GM21515 (cell line): ENCODE measurements around the gene INHBA.

Experiments used
- ATAC-seq: cut with Tn5 transposase; IDR thresholded peaks from one replicate; pipeline ENCODE4 v1.9.1; 2021; ENCODE audit not compliant: unreplicated experiment

INHBA gene

DNA sequence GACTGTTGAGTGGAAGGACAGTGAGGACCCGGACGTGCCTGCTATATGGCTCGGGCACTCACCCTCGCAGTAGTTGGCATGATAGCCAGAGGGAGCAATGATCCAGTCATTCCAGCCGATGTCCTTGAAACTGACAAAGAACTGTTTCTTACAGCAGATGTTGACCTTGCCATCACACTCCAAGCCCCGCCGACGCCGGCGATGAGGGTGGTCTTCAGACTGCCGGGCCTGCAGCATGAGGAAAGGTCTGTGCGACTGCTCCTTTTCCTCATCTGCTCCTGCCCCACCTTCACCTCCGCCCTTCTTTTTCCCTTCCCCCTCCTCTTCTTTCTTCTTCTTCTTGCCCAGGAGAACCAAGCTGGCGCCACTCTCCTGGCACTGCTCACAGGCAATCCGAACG, 13.1 kb downstream of the INHBA start:
- ATAC-seq: no peak

DNA sequence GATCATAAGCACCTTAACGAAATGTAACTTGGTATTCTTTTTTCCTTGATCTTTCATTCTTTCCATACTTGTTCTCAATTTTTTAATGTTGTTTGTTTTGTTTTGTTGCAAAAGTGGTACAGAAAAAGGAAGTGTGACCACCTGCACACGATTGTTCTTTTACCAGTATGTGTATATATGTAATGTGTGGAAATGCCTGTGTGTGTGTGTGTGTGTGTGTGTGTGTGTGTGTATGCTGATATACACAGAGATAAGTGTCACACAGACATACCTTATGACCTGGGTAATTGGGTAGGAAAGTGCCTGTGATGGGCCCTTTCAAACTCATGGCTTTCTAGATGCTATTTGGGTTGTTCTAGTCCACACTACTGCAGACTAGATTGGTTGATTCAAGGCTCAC, 14.0 kb downstream of the INHBA start:
- no peak for ATAC-seq

DNA sequence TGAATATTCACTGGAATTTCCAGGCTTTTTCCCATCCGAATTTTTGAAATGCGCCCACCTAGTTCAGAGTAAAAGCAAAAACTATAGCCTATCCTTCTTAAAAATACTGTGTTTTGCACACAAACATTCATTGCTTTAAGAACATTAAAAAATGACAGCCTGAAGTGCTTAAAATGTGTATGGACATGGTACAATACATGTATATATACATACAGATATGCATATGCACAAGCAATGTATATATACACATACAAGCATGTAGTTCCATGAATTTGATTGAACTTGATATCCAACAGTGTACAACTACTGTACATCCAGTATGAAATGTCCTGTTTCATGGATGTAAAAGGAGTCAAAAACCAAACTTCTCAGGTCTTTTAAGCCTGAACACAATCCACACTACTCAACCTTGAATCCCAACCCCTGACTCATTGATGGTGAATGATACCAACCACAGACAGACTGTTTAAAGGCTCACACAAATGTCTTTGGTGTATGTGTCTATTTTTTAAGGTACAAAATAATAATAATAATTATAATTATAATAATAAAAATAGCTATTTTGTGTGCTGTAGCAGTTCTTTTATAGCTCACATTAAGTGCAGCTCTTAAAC, 14.8 kb downstream of the INHBA start:
- ATAC-seq: no peak

DNA sequence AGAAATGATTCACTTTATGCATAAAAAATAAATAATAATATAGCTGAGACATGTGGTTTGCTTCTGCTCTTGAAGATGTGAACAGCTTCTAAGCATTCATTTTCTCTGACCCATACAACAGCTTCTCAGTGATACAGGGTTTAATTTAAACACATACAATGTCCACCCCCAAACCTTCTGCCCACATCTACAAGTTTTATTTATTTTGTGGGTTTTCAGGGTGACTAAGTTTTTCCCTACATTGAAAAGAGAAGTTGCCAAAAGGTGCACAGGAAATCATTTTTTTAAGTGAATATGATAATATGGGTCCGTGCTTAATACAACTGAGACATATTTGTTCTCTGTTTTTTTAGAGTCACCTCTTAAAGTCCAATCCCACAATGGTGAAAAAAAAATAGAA, 17.2 kb downstream of the INHBA start:
- ATAC-seq: no peak

DNA sequence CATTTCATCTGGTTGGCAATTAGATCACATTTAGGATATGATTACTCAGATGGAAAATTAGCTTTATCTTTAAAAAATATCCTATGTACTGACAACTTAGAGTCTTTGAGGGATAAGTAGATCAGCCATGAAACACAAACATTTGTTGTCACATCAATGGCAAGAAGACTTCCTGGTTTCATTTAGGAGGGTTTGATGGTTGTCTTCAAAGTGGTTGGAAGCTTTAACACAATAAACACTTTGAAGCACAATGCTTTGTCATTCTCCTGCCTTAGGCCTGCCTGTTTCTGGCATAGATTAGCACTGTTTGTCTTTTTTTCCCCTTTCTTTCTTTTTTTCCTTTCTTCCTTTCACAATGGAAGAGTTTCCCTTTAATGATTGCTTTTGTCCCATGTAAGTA, 20.5 kb downstream of the INHBA start:
- no peak for ATAC-seq

DNA sequence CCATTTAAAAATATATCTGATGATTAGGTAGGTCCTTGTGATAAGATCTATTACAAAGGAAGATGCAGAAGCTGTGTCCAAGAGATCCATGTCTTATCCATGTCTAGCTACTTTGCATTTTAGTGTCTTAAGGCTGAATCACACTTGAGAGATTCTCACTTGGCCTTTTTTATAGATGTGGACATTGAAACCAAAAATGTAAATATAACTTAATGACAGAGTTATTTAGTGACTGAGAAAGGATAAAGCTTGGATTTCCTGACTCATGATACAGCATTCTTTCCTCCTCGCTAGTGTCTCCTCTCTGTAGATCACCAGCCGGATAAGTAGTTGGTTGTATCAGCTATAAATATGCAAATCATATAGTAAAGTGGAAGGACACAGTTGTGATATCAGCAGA, 23.3 kb downstream of the INHBA start:
- no peak for ATAC-seq

DNA sequence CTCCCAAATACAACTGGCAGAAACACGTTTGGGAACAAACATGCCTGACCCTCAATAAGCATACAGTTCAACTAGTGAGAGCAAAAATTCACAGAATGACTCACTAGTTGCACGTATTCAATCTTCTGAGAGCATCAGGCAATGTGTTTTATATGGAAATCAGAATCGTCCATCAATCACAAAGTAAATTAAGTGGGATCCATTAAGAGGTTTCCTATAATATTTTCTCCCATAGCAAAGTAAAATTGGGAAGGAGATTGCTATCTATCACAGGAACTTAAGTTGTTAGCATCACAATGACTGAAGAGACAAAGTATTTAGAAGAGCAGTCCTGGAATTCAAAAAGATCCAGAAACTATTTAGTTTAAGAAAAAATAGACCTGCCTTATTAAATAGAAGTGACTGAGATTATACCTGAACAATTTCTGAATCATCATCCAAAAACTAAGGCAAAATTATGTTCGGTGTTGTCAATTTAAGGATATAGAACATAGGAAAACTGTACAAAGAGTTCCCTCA, 28.3 kb downstream of the INHBA start:
- no peak for ATAC-seq

DNA sequence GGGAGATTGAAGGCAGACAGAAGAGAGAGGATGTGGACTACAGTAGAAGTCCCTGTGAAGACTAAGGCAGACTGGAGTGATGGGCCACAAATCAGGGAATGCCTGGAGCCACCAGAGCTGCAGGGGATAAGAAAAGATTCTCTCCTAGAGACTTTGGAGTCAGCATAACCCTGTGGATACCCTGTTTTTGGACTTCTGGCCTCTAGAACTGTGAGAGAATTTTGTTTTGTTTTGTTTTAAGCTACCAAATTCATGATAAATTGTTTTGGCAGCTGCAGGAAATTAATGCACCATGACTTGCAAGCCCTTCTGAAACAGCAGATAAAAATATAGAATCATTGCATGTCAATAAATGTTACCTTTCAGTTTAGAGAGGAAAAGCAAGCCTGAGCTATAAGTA, 41.3 kb downstream of the INHBA start:
- ATAC-seq: no peak

DNA sequence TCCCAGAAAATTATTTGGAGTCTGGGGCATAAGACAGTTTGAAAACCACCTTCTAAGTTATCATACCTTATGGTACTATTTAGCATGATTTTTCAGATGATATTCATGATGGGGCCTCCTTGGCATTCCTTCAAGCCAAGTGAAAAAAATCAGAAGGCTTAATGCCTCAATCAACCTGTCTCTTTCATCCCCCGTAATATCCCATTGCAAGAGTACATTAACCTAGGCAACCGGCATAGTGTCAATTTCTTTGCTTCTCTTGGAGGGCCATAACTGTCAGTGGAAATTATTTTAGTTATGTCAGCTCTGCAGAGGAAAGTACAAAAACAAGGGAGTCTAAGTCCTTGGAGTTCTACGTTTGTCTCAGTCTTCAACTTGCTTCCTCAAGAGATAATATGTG, 43.4 kb downstream of the INHBA start:
- no peak for ATAC-seq

DNA sequence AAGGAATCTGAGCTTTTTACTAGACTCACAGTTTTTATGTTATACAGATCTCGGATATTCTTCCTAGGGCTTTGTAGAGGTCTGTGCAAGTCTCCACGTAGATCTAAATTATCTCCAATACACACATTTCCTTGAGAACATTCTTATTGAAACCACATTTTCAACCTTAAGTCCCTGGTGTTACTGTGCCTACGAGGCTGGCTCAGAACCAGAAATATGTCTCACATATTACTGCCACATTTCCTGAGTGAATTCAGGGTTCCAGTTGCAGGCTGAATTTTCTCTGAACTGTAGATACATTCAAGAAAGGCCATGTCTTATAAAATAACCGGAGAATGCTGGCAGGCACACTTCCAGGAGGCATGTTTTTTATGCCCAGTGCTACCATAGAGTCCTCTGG, 46.5 kb downstream of the INHBA start:
- no peak for ATAC-seq

DNA sequence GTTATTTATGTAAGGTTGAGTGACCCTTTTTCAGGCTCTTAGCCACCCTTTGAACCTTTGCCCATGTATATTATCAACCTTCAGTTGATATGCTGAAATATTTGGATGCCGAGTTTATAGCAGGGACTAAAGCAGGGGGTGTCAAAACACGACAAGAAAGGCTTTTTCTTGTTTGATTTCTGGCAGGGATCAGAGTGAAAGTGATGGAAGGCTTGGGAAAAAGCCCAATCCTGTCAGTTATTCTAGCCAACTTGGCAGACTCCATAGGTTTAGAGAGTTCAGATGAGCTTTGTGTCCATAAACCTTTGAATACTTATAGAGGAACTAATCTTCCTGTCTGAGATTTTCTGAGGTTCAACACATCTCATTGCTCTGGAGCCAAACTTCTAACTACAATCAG, 47.5 kb downstream of the INHBA start:
- no peak for ATAC-seq

DNA sequence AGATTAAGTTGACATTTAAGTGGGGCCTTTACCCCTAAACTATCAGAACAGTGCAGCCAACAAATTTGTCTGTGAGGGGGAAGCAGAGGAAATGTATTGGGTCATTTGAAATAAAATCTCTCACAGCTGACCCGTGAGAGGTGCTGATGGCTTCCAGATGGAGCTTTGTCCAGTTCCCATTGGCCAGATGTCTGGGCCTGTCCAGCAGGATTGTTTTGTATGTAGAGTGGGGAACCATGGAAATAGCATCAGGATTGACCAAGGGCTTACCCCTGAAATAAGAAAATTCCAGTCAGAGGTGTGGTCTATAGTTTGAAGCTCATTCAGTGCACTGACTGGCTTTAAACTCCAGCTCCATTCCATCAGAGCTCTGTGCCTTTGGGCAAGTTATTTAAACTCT, 50.6 kb downstream of the INHBA start:
- ATAC-seq: no peak

DNA sequence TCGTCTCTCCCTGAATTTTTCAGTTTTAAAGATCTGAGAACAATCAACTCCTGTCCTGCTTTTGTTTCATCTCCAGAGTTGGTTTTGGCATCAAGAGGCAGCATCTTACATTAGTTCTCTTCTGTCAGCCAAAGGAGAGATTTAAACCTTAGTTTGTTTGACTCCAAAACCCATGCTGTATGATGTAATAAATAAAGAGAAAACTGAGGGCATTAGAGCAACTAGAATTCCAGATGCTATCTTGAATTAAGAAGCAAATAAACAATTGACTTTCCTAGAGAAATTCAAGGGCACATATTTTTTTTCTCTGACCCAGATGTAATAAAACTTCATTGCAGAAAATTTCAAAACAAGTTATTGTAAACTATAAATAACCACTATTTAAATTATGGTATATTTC, 54.4 kb downstream of the INHBA start:
- ATAC-seq: no peak

DNA sequence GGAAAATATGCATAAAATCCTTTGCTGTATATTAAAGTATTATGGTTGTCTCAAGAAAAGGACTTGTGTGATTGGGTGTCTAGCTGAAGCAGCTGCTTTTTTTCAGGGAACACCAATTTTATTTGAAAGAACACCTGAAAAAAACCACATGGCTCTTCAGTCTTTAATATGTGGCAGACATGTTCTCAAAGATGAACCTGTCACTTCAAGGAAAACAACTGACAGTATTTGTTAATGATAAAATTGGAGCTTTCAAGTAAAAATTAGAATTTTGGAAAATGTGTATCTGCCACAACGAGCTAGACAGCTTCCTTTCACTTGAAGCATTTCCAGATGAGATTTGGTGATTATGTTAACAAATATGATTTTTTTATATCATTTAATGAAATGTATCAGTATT, 59.3 kb downstream of the INHBA start:
- no peak for ATAC-seq

DNA sequence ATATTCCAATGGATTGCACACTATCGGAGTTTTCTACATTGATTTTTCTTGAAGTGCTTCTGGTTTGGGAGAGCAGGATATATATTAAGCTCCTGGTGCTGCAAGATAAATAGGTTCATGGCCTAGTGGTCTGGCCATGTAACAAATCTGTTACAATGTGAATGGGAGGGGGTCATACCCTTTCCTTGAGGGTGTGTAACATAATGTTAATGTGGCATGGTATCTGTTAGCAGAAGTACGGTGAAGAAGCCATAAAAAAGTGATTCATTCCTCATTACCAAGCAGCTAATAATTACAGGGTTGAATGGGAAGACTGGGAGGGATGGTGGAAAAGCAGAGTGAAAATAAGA, 61.2 kb downstream of the INHBA start:
- ATAC-seq: no peak

DNA sequence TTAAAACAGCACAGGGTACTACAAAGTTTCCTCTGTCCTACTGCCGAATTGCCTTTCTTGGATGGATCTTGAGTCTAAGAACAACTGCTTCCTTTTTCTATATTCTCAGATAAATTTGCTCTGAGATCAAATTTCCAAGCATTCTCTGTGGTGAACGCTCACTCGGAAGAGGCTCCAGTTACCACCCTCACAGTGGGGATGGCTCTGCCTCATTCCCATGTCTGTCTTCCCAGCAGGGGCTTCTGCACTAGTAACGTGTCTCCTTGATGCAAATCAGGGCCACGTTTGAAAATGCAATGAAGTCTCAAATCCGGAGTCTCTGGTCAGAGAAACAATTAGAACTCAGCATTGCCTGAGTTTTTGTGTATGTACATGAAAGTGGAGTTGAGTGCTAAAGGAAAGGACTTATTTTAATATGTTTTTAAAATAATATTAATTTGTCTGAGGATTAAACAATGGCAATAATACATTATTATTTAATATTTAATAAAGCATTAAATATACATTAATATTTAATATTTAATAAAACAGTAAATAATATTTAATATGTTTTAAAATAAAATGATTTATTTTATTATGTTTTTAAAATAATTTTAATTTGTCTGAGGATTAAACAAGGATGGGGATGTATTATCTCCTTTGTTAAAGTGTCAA, 61.8 kb downstream of the INHBA start:
- ATAC-seq: no peak

DNA sequence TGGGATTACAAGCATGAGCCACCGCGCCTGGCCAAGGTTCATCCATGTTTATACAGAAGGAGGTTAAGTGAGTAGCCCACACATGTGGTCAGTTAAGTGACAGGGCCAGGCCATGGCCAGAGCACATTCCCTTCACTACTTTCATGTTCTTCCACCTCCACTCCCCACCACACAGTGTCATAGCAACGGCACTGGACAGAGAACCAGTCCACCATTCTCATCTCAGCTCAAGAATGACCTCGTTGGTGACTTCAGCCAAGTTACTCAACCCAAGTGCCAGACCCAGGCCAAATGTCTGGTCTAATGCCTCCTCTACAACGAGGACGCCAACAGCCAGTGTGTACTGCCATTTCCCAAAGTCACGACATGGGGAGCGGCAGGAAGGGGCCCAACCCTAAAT, 62.4 kb downstream of the INHBA start:
- ATAC-seq: no peak

DNA sequence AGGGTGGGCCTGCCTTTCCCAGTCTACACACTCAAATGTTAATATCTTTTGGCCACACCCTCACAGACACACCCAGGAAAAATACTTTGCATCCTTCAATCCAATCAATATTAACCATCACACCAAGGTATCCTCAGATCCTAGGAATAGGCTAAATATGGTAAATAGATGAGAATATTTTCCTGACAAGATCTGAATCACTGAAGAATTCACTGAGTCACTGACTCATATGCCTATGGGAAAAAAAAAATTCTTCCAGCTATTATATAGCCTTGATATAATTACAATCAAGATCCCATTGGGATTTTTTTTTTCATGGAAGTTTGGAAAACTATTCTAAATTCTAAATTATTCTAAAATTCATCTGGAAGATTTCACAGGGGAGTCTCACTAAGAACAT, 65.8 kb downstream of the INHBA start:
- ATAC-seq: no peak
